Measurements from ENCODE around the gene IL13RA1.
"Not testable (repeated sequence)": the region's sequence is repeated elsewhere in the genome, so short reads cannot be mapped to it uniquely, and the experiment has no call there.

The IL13RA1 gene

DNA sequence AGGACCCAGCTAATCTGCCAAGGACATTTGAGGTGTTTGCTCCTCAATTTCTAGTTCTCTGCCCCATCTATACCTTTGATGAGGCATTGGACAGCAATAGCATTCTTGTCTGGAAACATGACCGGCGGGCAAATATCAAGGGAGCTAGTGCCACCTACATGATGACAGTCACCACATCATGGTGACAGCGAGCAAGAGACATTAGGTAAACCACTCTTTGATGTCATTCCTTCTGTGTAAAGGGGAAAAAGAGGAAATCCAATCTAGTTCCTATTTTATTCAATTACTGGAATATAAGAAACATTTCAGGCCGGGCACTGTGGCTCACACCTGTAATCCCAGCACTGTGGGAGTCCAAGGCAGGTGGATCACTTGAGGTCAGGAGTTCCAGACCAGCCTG lies 20.7 kb upstream of the IL13RA1 start:
- no peak for DNase-seq (ENCODE audit: low spot score)
- Histone ChIP-seq H3K4me3 (ENCODE audit: severe bottlenecking) (no peak overlapping the region), H3K4me1 (ENCODE audit: insufficient read depth, poor library complexity, severe bottlenecking) (no peaks in the 10 kb centered on the region), H3K36me3 (ENCODE audit: low read depth) (no peaks in the 10 kb centered on the region), H3K27ac (ENCODE audit: poor library complexity, severe bottlenecking) (no peak overlapping the region), H3K9me3 (ENCODE audit: severe bottlenecking) (no peaks in the 10 kb centered on the region), H3K27me3 (ENCODE audit: insufficient read depth, poor library complexity, severe bottlenecking) (no peaks in the 10 kb centered on the region)
- ATAC-seq (ENCODE audit: low read depth): no peak
- TF ChIP-seq CTCF (IDR thresholded peaks at IDR 0.05; ENCODE audit: poor library complexity, severe bottlenecking): no peak

DNA sequence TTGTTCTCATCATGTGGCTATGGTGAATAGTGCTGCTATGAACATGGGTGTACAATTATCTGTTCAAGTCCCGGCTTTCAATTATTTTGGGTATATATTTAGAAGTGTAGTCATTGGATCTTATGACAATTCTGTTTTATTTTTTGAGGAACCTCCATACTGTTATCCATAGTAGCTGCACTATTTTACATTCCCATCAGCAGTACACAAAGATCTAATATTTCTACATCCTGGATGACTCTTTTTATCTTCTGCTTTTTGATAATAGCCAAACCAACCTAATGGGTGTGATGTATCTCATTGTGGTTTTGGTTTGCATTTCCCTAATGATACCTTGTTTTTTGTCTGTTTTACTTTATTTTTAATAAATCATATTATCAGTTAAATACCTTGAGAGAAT lies 12.9 kb upstream of the IL13RA1 start:
- Histone ChIP-seq H3K27me3 (ENCODE audit: insufficient read depth, poor library complexity, severe bottlenecking) (no peaks in the 10 kb centered on the region), H3K27ac (ENCODE audit: poor library complexity, severe bottlenecking) (no peak overlapping the region), H3K9me3 (ENCODE audit: severe bottlenecking) (no peaks in the 10 kb centered on the region), H3K4me1 (ENCODE audit: insufficient read depth, poor library complexity, severe bottlenecking) (no peaks in the 10 kb centered on the region), H3K4me3 (ENCODE audit: severe bottlenecking) (no peak overlapping the region), H3K36me3 (ENCODE audit: low read depth) (no peaks in the 10 kb centered on the region)
- DNase-seq (ENCODE audit: low spot score): no peak
- no peak for TF ChIP-seq CTCF (IDR thresholded peaks at IDR 0.05; ENCODE audit: poor library complexity, severe bottlenecking)
- no peak for ATAC-seq (ENCODE audit: low read depth)

GRCh38 chrX:118715917-118716316 lies 11.5 kb upstream of the IL13RA1 start:
- not testable (repeated sequence) for H3K27me3 ChIP-seq (ENCODE audit: insufficient read depth, poor library complexity, severe bottlenecking); H3K36me3 ChIP-seq (ENCODE audit: low read depth); DNase-seq (ENCODE audit: low spot score); ATAC-seq (ENCODE audit: low read depth); H3K9me3 ChIP-seq (ENCODE audit: severe bottlenecking); H3K4me3 ChIP-seq (ENCODE audit: severe bottlenecking); H3K4me1 ChIP-seq (ENCODE audit: insufficient read depth, poor library complexity, severe bottlenecking); H3K27ac ChIP-seq (ENCODE audit: poor library complexity, severe bottlenecking)

DNA sequence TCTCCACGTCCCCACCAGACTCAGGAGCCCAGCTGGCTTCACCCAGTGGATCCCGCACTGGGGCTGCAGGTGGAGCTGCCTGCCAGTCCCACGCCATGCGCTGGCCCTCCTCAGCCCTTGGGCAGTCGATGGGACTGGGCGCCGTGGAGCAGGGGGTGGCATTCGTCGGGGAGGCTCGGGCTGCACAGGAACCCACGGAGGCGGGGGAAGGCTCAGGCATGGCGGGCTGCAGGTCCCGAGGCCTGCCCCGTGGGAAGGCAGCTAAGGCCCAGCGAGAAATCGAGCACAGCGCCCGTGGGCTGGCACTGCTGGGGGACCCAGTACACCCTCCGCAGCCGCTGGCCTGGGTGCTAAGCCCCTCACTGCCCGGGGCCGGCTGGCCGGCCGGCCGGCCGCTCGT lies 10.6 kb upstream of the IL13RA1 start:
- not testable (repeated sequence) for H3K4me1 ChIP-seq (ENCODE audit: insufficient read depth, poor library complexity, severe bottlenecking); ATAC-seq (ENCODE audit: low read depth); H3K4me3 ChIP-seq (ENCODE audit: severe bottlenecking); H3K9me3 ChIP-seq (ENCODE audit: severe bottlenecking); H3K27me3 ChIP-seq (ENCODE audit: insufficient read depth, poor library complexity, severe bottlenecking); H3K36me3 ChIP-seq (ENCODE audit: low read depth); DNase-seq (ENCODE audit: low spot score); H3K27ac ChIP-seq (ENCODE audit: poor library complexity, severe bottlenecking)

GRCh38 chrX:118717678-118718391 lies 9.6 kb upstream of the IL13RA1 start:
- no peaks in the 10 kb centered on the region for H3K4me1 ChIP-seq (ENCODE audit: insufficient read depth, poor library complexity, severe bottlenecking)
- H3K4me3 ChIP-seq (ENCODE audit: severe bottlenecking): no peak overlapping the region
- H3K36me3 ChIP-seq (ENCODE audit: low read depth): no peaks in the 10 kb centered on the region
- DNase-seq (ENCODE audit: low spot score) (no peak), ATAC-seq (ENCODE audit: low read depth) (no peak)
- no peaks in the 10 kb centered on the region for H3K27me3 ChIP-seq (ENCODE audit: insufficient read depth, poor library complexity, severe bottlenecking)
- H3K27ac ChIP-seq (ENCODE audit: poor library complexity, severe bottlenecking): no peak overlapping the region
- no peak for TF ChIP-seq CTCF (IDR thresholded peaks at IDR 0.05; ENCODE audit: poor library complexity, severe bottlenecking)
- H3K9me3 ChIP-seq (ENCODE audit: severe bottlenecking): no peaks in the 10 kb centered on the region

DNA sequence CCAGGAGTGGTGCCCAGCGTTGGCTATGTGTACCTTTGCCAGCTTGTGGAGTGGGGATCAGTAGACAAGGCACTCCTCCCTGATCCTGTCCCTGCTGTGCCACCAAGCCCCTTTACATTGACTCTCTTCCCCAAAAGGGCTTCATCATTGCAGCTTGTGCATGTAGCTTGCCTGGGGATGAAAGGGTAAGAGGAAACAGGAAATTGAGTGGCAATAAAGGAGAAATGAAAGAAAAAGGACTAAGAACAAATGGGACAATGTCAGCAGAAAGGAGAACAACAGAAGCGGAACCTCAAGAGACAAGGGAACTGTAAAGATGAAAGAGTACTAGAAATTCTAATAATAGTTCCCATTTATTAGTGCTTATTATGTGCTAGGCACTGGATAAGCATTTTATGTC lies 8.7 kb upstream of the IL13RA1 start:
- ATAC-seq (ENCODE audit: low read depth) (no peak), DNase-seq (ENCODE audit: low spot score) (no peak)
- Histone ChIP-seq H3K9me3 (ENCODE audit: severe bottlenecking) (no peaks in the 10 kb centered on the region), H3K27me3 (ENCODE audit: insufficient read depth, poor library complexity, severe bottlenecking) (no peaks in the 10 kb centered on the region), H3K27ac (ENCODE audit: poor library complexity, severe bottlenecking) (no peak overlapping the region), H3K36me3 (ENCODE audit: low read depth) (no peaks in the 10 kb centered on the region), H3K4me1 (ENCODE audit: insufficient read depth, poor library complexity, severe bottlenecking) (no peaks in the 10 kb centered on the region), H3K4me3 (ENCODE audit: severe bottlenecking) (no peak overlapping the region)
- TF ChIP-seq CTCF (IDR thresholded peaks at IDR 0.05; ENCODE audit: poor library complexity, severe bottlenecking): no peak
